ENCODE data around the gene GLE1.

DNA sequence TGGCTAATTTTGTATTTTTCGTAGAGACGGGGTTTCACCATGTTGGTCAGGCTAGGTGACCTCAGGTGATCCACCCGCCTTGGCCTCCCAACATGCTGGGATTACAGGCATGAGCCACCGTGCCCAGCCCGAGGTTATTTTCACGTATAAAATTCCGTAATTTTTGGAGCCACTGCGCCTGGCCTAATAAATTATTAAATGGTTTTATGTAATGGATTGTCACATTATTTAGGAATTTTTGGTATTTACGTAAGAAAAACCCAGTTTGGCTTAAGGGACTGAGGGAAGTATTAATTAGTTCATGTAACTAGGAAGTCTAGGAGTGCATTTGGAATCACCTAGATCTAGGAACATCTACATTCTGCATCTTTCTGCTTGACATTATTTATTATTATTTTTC, 8.3 kb downstream of the GLE1 start:
- TF ChIP-seq, protein P1, sequence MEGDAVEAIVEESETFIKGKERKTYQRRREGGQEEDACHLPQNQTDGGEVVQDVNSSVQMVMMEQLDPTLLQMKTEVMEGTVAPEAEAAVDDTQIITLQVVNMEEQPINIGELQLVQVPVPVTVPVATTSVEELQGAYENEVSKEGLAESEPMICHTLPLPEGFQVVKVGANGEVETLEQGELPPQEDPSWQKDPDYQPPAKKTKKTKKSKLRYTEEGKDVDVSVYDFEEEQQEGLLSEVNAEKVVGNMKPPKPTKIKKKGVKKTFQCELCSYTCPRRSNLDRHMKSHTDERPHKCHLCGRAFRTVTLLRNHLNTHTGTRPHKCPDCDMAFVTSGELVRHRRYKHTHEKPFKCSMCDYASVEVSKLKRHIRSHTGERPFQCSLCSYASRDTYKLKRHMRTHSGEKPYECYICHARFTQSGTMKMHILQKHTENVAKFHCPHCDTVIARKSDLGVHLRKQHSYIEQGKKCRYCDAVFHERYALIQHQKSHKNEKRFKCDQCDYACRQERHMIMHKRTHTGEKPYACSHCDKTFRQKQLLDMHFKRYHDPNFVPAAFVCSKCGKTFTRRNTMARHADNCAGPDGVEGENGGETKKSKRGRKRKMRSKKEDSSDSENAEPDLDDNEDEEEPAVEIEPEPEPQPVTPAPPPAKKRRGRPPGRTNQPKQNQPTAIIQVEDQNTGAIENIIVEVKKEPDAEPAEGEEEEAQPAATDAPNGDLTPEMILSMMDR (conservative IDR thresholded peaks at IDR 0.05; ENCODE audit: low read length): no peak
- TF ChIP-seq EZH2phosphoT487 (IDR thresholded peaks at IDR 0.05; ENCODE audit: borderline replicate concordance): no peak
